GM12878 (cell line): ENCODE results near the gene HSPB6. TPM values are rescaled to one million over a fixed set of nuclear protein-coding genes. Genes with fewer than 3 reads are reported as not detected.
A peak's percentile ranks its signal among the peaks of the same experiment; 100 is the strongest.

Source experiments
- ATAC-seq: fragments of 200-7000 bp; cut with Tn5 transposase; 3 replicates; pipeline ENCODE4 v1.9.1; 2020; ENCODE audit warnings: mild to moderate bottlenecking, moderate library complexity
- BruUV-seq: library from RNA; stranded (reverse); fragments of 400-500 nt; replicated peaks from 2 replicates; lab custom pipeline; 2021; lab: Mats Ljungman, UMichigan
- CTCF ChIA-PET: fragments of 300-600 bp; sonication (Branson Sonifier 250); formaldehyde crosslinking; extraction: SDS; loops from one replicate; lab custom pipeline; 2021; ENCODE audit warnings: inconsistent platforms; lab: Yijun Ruan, JAX
- POLR2A ChIA-PET: fragments of 350-600 bp; formaldehyde crosslinking; extraction: SDS; loops from one replicate; lab custom pipeline; 2021; ENCODE audit warnings: inconsistent platforms; lab: Charles Lee
- RAD21 ChIA-PET: fragments of 300-600 bp; sonication (Branson Sonifier 250); formaldehyde crosslinking; loops from one replicate; lab custom pipeline; 2023; ENCODE audit warnings: antibody characterized with exemption; ENCODE audit not compliant: unreplicated experiment; lab: Charles Lee
- SMC1A ChIA-PET: fragments of 300-600 bp; sonication (Branson Sonifier 250); formaldehyde crosslinking; loops from one replicate; lab custom pipeline; 2023; ENCODE audit not compliant: unreplicated experiment, uncharacterized antibody; lab: Charles Lee
- DNase-seq: peaks from one replicate; pipeline ENCODE4 v3.0.0-alpha.2; 2011; ENCODE audit warnings: low read depth, low spot score
- FAIRE-seq: peaks from 3 replicates; lab custom pipeline; 2011; peaks lifted over from hg19 to GRCh38; lab: Jason Lieb, UNC
- H2AFZ ChIP-seq: 2 replicates; pipeline ENCODE4 v1.6.0; 2011; ENCODE audit warnings: low read depth, low read length, control low read depth; ENCODE audit not compliant: control insufficient read depth
- H3K27ac ChIP-seq: 2 replicates; pipeline ENCODE4 v1.5.1; 2011; ENCODE audit warnings: control low read depth; ENCODE audit not compliant: control insufficient read depth, insufficient read depth
- H3K27me3 ChIP-seq, 2 experiments: replicated peaks in 1 of 2; 2 replicates each; pipeline versions ENCODE4 v1.6.0 to v1.6.1; 2011; ENCODE audit warnings: low read length in 1 of 2; ENCODE audit not compliant: control insufficient read depth in 2 of 2, insufficient read depth in 2 of 2
- H3K36me3 ChIP-seq, 2 experiments: 2 replicates each; pipeline ENCODE4 v1.5.1; 2011; ENCODE audit warnings: low read length in 1 of 2; ENCODE audit not compliant: control insufficient read depth in 2 of 2, insufficient read depth in 2 of 2
- H3K4me1 ChIP-seq: 2 replicates; pipeline ENCODE4 v1.6.1; 2011; ENCODE audit warnings: mild to moderate bottlenecking, low read length, moderate library complexity, mixed read lengths; ENCODE audit not compliant: control insufficient read depth, insufficient read depth
- H3K4me2 ChIP-seq: 2 replicates; pipeline ENCODE4 v1.6.0; 2011; ENCODE audit warnings: control low read depth; ENCODE audit not compliant: control insufficient read depth, insufficient read depth
- H3K4me3 ChIP-seq: fragments of 200-600 bp; sonication (generic); 2 replicates; pipeline ENCODE4 v1.5.1; 2016
- H3K79me2 ChIP-seq: 2 replicates; pipeline ENCODE4 v1.6.0; 2011; ENCODE audit warnings: low read length; ENCODE audit not compliant: control insufficient read depth, insufficient read depth
- H3K9ac ChIP-seq: 2 replicates; pipeline ENCODE4 v1.8.0; 2011; ENCODE audit warnings: low read length, control low read depth, mixed read lengths; ENCODE audit not compliant: control insufficient read depth, insufficient read depth
- H3K9me3 ChIP-seq: replicated peaks from 3 replicates; pipeline ENCODE4 v1.5.1; 2011; ENCODE audit warnings: mild to moderate bottlenecking, low read length; ENCODE audit not compliant: control insufficient read depth, insufficient read depth
- H4K20me1 ChIP-seq: 2 replicates; pipeline ENCODE4 v1.6.0; 2011; ENCODE audit not compliant: control insufficient read depth, insufficient read depth
- FOXM1 ChIP-seq: IDR thresholded peaks from 2 replicates; pipeline ENCODE4 v1.6.1; 2012; ENCODE audit warnings: low read depth, mild to moderate bottlenecking, inconsistent platforms, low read length, moderate library complexity
- GABPA ChIP-seq: IDR thresholded peaks from 2 replicates; pipeline ENCODE4 v1.6.1; 2014; ENCODE audit warnings: antibody characterized with exemption, low read depth, mild to moderate bottlenecking, inconsistent platforms
- JUND ChIP-seq: IDR thresholded peaks from 2 replicates; pipeline ENCODE4 v1.6.1; 2012; ENCODE audit warnings: low read depth, mild to moderate bottlenecking, low read length, improper control_type of control experiment, moderate library complexity
- POLR2AphosphoS5 ChIP-seq: IDR thresholded peaks from 2 replicates; pipeline ENCODE4 v1.6.1; 2011; ENCODE audit warnings: mild to moderate bottlenecking, low read length, inconsistent platforms
- SIN3A ChIP-seq: IDR thresholded peaks from 2 replicates; pipeline ENCODE4 v1.6.1; 2012; ENCODE audit warnings: low read depth, low read length, improper control_type of control experiment
- SMC3 ChIP-seq: IDR thresholded peaks from 2 replicates; pipeline ENCODE4 v1.6.1; 2011; ENCODE audit warnings: low read length, improper control_type of control experiment, borderline replicate concordance
- SP1 ChIP-seq: IDR thresholded peaks from one replicate; pipeline ENCODE4 v1.6.1; 2011; ENCODE audit warnings: low read depth, low read length
- STAT1 ChIP-seq: fragments of 450-650 bp; conservative IDR thresholded peaks from 2 replicates; pipeline ENCODE4 v1.6.1; 2014; ENCODE audit warnings: antibody characterized with exemption, mild to moderate bottlenecking
- WGBS: methylation state at CpG from one replicate; pipeline ENCODE4 v1.1.6; 2016; ENCODE audit warnings: low lambda C conversion rate; ENCODE audit not compliant: insufficient replicate concordance, insufficient coverage; ENCODE audit errors: missing lambda C conversion rate; 5-methylcytosine and 5-hydroxymethylcytosine counted together
- in situ Hi-C: fragments of 300-500 bp; cut with MboI; formaldehyde crosslinking; loops from 9 replicates; pipeline ENCODE4 v1.14.3; 2018; ENCODE audit warnings: mixed read lengths
- intact Hi-C: fragments of 100-400 bp; cut with micrococcal nuclease; formaldehyde crosslinking; loops from one replicate; pipeline ENCODE4 v1.14.2; 2022; ENCODE audit not compliant: unreplicated experiment
- polyA plus RNA-seq, 11 experiments: library from polyadenylated mRNA; depleted of rRNA in 4 of 11; unstranded in 6 of 11; stranded (reverse) in 5 of 11; fragments of >200 nt; fragmentation: Nextera tagmentation in 4 of 11; fragmentation: Illumina TruSeq in 1 of 11; extraction: Ambion mirVana in 4 of 11; extraction: Trizol in 1 of 11; gene quantifications; 1 replicate in 1 of 11; 2 replicates in 10 of 11; pipeline versions ENCODE4 v1.2.1 to v1.2.3, GENCODE V29; 2011 to 2016; ENCODE audit warnings: inconsistent platforms in 2 of 11, missing spikeins in 2 of 11, low read depth in 1 of 11
- total RNA-seq, 4 experiments: library from RNA; depleted of rRNA in 3 of 4; stranded (reverse); fragments of >200 nt in 3 of 4; fragmentation: Illumina TruSeq in 1 of 4; extraction: Trizol in 1 of 4; gene quantifications; 2 replicates each; pipeline versions ENCODE4 v1.2.1 to v1.2.3, GENCODE V29; 2013 to 2021
- TF ChIP-seq, protein P1 (sequence below): fragments of 450-650 bp; IDR thresholded peaks from 2 replicates; pipeline ENCODE4 v1.6.1; 2016; ENCODE audit warnings: mild to moderate bottlenecking
- TF ChIP-seq, protein P2 (sequence below): IDR thresholded peaks from 2 replicates; pipeline ENCODE4 v1.6.1; 2011; ENCODE audit warnings: mild to moderate bottlenecking, low read depth, low read length, moderate library complexity; ENCODE audit not compliant: insufficient replicate concordance
- TF ChIP-seq, protein P3 (sequence below): fragments of 450-650 bp; conservative IDR thresholded peaks from 2 replicates; pipeline ENCODE4 v1.6.1; 2017; ENCODE audit warnings: mild to moderate bottlenecking, moderate library complexity
- TF ChIP-seq, protein P4 (sequence below): fragments of 450-650 bp; IDR thresholded peaks from 2 replicates; pipeline ENCODE4 v1.6.1; 2016; ENCODE audit warnings: mild to moderate bottlenecking

Gene HSPB6
- total and polyA plus RNA-seq, 10 of the 15 experiments (the other 5 are each of a cell fraction or from before 2014, with no cell fraction given): 0.09 to 1.6 (median 0.36) TPM; not detected in 4

DNA sequence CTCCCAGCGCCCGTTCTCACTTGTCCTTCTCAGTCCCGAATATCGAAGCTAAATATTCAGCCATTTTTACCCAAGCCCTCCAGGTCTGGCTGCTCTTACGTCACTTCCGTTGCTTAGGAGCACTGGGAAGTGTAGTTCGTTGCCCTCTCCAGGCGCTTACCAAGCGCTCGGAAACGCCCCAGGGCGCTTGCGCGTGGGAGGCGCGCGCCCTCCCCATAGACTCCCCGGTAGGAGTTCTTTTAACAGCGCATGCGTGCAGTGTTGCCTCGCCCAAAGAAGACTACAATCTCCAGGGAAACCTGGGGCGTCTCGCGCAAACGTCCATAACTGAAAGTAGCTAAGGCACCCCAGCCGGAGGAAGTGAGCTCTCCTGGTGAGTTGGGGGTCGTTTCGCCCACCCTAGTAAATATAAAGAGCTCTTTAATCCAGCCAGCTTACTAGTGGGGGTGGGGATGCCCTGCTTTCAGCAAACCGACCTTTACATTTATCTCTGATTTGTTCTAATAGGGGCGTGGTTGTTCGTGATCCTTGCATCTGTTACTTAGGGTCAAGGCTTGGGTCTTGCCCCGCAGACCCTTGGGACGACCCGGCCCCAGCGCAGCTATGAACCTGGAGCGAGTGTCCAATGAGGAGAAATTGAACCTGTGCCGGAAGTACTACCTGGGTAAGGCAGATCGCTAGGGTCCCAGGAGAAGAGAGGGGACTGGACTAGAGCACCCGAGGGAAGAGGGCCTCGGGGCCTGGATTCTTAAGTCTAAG, 11.3 kb downstream of the HSPB6 start, which contains the start of the genes PSENEN and U2AF1L4 (continued):
- TF ChIP-seq SIN3A (peak; percentile 95), FOXM1 (no peak), SP1 (peak; percentile 26), JUND (0 out of 2 replicates have a peak, but pooled peaks have one; percentile 28), POLR2AphosphoS5 (peak; percentile 47; the same call in 1 of the 2 replicates), GABPA (peak; percentile 93)

DNA sequence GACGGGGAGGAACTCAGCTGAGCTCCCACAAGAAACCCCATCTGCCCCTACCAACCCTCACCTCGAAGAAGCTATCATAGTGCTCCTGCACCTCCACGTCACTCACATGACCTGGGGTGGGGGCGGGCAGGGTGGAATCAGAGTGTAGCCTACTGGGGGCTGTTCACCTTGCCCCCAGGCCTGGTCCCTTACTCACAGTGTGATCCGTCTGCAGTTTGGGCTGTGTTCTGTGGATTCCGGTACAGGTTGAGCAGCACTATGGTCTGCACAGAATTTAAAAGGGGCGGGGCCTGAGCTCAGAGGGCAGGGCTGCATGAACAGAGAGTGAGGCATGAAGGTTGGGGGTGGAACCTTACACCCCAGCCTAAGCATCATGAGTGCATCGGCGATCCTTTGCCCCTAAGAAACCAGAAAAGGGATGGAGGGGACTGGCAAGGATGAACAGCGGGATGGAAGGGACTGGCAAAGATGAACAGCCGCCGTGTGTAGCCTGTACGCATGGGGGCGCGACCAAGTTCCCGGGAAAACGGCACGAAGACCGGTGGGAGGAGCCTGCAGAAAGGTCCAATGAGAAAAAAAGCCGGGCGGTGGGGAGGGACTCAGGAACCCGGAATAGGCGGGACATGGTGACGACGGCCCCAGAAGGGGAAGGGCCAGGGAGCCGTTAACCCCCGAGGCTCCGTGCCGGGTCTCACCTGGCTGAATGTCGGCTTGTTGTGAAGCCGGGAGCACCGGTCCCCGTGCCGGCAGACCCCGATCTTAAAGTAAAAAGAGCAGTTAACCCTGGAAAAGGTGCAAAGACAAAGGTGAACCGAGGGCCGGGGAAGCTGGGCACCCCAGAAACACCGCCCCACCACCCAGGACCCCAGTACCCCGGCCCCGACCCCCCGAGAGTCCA, 12.2 kb downstream of the HSPB6 start:
- FAIRE-seq (peak; percentile 89), DNase-seq (peak; percentile 62), ATAC-seq (peak; percentile 58)
- Histone ChIP-seq H3K27ac (peak overlapping the region; percentile 80), H3K79me2 (peaks cover 32% of the 10 kb centered on the region), H3K9me3 (no peaks in the 10 kb centered on the region), H2AFZ (peak overlapping the region; percentile 58), H3K9ac (peak overlapping the region; percentile 77), H3K4me3 (peak overlapping the region; percentile 85), H4K20me1 (no peaks in the 10 kb centered on the region), H3K4me2 (peak overlapping the region; percentile 90), H3K36me3 (peaks cover under 1 to 4% of the 10 kb centered on the region in 2 experiments; a peak in 1 of 4 replicates), H3K4me1 (peaks cover 35% of the 10 kb centered on the region), H3K27me3 (no peaks in the 10 kb centered on the region)
- intact Hi-C loops (loop anchor here (1.0 to 2.0 kb wide), 2 partner anchors 14 to 27 kb away; partner anchors contain the start of gene PROSER3), in situ Hi-C loops (no loop called here)
- RAD21 ChIA-PET: interaction anchor here (0.7 to 2.3 kb wide), 7 partner anchors 13 to 187 kb away, joined by 3 to 10 read pairs (median 5); partner anchors contain the start of genes COX6B1 and HSPB6
- POLR2A ChIA-PET: interaction anchor here (0.6 to 7.1 kb wide), 12 partner anchors 7 to 312 kb away, joined by 3 to 91 read pairs (median 6); partner anchors contain the start of genes HSPB6 and PROSER3
- SMC1A ChIA-PET: interaction anchor here (1.0 to 2.0 kb wide), 3 partner anchors 26 to 49 kb away, joined by 3 to 14 read pairs (median 8); no protein-coding TSS in a partner anchor
- WGBS: 2% methylated on average over 41 of the region's 41 CpGs
- BruUV-seq: no TSS peak
- CTCF ChIA-PET: interaction anchor here (0.6 to 4.3 kb wide), 7 partner anchors 30 to 316 kb away, joined by 3 to 18 read pairs (median 7); no protein-coding TSS in a partner anchor
- TF ChIP-seq SMC3: peak; percentile 13; the same call in 1 of the 2 replicates
- TF ChIP-seq, protein P1, sequence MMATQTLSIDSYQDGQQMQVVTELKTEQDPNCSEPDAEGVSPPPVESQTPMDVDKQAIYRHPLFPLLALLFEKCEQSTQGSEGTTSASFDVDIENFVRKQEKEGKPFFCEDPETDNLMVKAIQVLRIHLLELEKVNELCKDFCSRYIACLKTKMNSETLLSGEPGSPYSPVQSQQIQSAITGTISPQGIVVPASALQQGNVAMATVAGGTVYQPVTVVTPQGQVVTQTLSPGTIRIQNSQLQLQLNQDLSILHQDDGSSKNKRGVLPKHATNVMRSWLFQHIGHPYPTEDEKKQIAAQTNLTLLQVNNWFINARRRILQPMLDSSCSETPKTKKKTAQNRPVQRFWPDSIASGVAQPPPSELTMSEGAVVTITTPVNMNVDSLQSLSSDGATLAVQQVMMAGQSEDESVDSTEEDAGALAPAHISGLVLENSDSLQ: peak; percentile 78
- TF ChIP-seq, protein P2, sequence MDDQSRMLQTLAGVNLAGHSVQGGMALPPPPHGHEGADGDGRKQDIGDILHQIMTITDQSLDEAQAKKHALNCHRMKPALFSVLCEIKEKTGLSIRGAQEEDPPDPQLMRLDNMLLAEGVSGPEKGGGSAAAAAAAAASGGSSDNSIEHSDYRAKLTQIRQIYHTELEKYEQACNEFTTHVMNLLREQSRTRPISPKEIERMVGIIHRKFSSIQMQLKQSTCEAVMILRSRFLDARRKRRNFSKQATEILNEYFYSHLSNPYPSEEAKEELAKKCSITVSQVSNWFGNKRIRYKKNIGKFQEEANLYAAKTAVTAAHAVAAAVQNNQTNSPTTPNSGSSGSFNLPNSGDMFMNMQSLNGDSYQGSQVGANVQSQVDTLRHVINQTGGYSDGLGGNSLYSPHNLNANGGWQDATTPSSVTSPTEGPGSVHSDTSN: peak; percentile 46
- TF ChIP-seq, protein P3, sequence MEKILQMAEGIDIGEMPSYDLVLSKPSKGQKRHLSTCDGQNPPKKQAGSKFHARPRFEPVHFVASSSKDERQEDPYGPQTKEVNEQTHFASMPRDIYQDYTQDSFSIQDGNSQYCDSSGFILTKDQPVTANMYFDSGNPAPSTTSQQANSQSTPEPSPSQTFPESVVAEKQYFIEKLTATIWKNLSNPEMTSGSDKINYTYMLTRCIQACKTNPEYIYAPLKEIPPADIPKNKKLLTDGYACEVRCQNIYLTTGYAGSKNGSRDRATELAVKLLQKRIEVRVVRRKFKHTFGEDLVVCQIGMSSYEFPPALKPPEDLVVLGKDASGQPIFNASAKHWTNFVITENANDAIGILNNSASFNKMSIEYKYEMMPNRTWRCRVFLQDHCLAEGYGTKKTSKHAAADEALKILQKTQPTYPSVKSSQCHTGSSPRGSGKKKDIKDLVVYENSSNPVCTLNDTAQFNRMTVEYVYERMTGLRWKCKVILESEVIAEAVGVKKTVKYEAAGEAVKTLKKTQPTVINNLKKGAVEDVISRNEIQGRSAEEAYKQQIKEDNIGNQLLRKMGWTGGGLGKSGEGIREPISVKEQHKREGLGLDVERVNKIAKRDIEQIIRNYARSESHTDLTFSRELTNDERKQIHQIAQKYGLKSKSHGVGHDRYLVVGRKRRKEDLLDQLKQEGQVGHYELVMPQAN: peak; percentile 27; the same call in 1 of the 2 replicates
- TF ChIP-seq, protein P4, sequence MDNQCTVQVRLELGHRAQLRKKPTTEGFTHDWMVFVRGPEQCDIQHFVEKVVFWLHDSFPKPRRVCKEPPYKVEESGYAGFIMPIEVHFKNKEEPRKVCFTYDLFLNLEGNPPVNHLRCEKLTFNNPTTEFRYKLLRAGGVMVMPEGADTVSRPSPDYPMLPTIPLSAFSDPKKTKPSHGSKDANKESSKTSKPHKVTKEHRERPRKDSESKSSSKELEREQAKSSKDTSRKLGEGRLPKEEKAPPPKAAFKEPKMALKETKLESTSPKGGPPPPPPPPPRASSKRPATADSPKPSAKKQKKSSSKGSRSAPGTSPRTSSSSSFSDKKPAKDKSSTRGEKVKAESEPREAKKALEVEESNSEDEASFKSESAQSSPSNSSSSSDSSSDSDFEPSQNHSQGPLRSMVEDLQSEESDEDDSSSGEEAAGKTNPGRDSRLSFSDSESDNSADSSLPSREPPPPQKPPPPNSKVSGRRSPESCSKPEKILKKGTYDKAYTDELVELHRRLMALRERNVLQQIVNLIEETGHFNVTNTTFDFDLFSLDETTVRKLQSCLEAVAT: peak; percentile 47; the same call in 1 of the 2 replicates
- TF ChIP-seq STAT1: no peak
